HG02943 (cell line): Measurements from ENCODE around the gene MYH9.
A peak's percentile ranks its signal among the peaks of the same experiment; 100 is the strongest.
"Not testable (repeated sequence)": the region's sequence is repeated elsewhere in the genome, so short reads cannot be mapped to it uniquely, and the experiment has no call there.

Source experiments
- ATAC-seq: cut with Tn5 transposase; IDR thresholded peaks from one replicate; pipeline ENCODE4 v1.9.1; 2021; ENCODE audit warnings: mild to moderate bottlenecking, low read depth, moderate library complexity; ENCODE audit not compliant: unreplicated experiment

Gene MYH9

GRCh38 chr22:36415415-36416168, 27.8 kb upstream of the MYH9 start:
- ATAC-seq = no peak

GRCh38 chr22:36413022-36413775, 25.4 kb upstream of the MYH9 start:
- no peak for ATAC-seq

GRCh38 chr22:36411589-36412258, 24.0 kb upstream of the MYH9 start:
- no peak for ATAC-seq

- peak; percentile 50 for ATAC-seq
Observed at GRCh38 chr22:36409911-36410756, 22.4 kb upstream of the MYH9 start.

- not testable (repeated sequence) for ATAC-seq
Observed at GRCh38 chr22:36409554-36409910, 21.8 kb upstream of the MYH9 start.

GRCh38 chr22:36409056-36409455, 21.3 kb upstream of the MYH9 start:
- ATAC-seq = no peak

GRCh38 chr22:36406721-36407120, 19.0 kb upstream of the MYH9 start:
- ATAC-seq = no peak

GRCh38 chr22:36405671-36406538, 18.1 kb upstream of the MYH9 start:
- ATAC-seq = no peak

GRCh38 chr22:36405221-36405661, 17.5 kb upstream of the MYH9 start:
- ATAC-seq = no peak

GRCh38 chr22:36404446-36404845, 16.7 kb upstream of the MYH9 start:
- no peak for ATAC-seq

- ATAC-seq = no peak
Observed at GRCh38 chr22:36399472-36399778, 11.7 kb upstream of the MYH9 start.

- ATAC-seq = no peak
Observed at GRCh38 chr22:36398601-36399471, 11.1 kb upstream of the MYH9 start.

- no peak for ATAC-seq
Observed at GRCh38 chr22:36397131-36398093, 9.6 kb upstream of the MYH9 start.

- no peak for ATAC-seq
Observed at GRCh38 chr22:36395915-36396314, 8.1 kb upstream of the MYH9 start.

- no peak for ATAC-seq
Observed at GRCh38 chr22:36395055-36395849, 7.5 kb upstream of the MYH9 start.

GRCh38 chr22:36391638-36392037, 3.9 kb upstream of the MYH9 start:
- ATAC-seq = no peak

- not testable (repeated sequence) for ATAC-seq
Observed at GRCh38 chr22:36389122-36389521, 1.4 kb upstream of the MYH9 start.
